Measurements from ENCODE around the gene LITAFD.
"Not testable (repeated sequence)": the region's sequence is repeated elsewhere in the genome, so short reads cannot be mapped to it uniquely, and the experiment has no call there.

The LITAFD gene

DNA sequence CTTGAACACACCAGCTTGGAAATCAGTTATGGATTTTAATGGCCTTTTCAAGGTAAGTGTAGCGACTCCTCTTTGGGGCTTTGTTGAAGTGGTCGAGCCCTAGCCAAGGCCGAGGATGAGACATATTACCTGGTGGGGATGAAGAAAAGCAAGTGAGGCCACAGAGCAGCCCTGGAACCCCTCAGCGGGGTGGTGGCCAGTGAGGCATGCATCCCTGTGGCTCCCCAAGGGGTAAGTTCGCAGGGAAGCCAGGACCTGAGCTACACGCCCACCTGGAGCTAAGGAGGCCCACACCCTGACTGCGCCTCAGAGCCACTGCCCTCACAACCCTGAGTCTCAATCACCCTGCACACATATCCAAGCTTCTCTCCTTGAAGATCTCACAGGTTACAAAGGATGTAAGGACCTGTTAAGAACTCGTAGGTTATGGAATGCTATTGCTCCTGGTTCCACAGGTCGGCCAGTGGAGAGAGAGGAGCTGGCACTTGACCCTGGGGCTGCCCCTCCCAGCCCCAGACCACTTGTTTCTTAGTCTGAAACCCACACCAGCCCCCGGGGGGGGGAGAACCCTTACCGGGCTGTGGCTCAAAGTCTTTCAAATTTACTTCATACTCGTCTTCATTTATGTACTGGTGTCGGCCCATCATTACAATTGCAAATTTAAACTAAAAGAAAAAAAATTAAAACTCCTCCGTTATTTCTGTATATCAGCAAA, 12.0 kb downstream of the LITAFD start:
- DNase-seq (ENCODE audit: low read depth, low spot score) = no peak

DNA sequence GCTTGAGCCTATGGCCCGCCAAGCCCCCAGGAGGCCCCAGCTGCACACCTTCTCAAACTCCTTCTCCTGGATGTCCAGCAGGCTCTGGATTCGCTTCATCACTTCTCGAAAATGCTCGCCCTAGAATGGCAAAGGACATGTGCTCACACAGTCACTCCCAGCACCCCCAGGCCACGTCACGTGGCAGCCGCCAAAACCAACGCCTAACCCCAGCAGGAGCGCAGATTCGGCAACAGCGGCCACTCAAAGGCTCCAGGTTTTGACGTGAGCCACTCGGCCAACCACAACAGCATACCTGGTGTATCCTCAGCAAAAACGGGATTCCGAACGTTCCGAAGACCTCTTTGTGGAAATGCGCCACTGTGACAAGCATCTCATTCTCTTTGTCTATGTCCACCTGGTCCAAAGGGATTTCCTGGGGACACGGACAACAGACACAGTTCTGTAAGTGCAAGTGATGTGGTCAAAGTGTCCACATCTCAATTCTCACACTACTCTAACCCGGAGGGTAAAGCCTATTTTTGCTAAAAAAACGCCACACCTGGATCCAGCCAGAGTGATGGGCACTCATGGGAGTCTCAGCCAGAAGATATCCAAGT, 12.7 kb downstream of the LITAFD start:
- DNase-seq (ENCODE audit: low read depth, low spot score) = no peak

DNA sequence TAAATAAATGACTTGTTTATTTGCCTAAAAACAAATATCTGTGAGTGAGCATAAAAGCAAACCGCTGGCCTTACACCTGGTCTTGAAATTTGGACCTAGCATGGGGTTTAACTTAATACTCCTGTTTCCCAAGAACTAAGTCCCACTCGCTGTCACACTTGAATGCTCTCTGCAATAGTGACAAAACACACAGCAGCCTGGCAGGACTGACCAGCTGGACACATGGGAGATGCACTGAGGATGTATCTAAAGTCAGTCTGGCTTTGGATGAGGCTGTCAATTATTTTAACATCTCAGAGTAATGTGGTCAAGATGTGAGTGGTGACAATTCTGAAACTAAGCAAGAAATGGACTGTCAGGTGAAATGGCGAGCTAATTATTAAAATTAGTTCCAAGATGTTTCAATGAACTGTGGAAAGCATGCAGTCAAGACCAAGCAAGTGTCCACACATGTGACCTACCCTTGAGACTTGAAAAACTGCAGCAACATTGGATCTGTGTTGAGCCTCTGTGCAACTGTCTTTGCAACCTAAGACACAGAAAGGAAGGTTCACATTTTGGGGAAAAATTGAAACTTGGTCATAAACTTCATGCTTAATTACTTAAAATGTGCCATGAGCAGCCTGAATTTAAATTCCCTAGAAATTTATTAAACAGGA, 16.6 kb downstream of the LITAFD start:
- no peak for DNase-seq (ENCODE audit: low read depth, low spot score)

DNA sequence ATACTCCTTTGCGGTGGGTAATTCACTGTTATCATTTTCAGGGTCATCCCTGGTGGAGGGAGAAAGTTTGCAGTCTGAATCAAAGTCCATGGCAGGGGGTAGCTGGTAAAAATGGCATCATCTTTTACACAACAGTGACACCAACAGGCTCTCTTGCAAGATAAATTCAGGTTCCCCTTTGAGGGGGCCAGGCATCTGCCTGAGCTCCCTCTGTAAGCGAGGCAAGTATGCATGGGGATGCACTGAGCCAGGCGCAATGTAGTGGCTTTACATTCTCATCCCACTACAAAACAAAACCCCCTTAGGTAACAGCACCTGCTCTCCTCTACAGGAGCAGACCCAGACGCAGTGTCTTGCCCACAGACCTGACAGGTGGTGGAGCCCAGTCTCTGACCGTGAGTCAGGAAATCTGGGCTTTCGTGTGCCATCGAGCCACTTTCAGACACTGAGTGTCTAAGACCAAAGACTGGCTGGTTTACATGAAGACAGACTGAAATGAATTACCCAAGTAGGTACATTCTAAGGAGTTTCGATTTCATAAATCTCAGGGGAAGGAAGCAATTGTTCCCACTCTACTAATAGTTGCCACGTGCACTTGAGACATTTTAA, 17.7 kb downstream of the LITAFD start:
- DNase-seq (ENCODE audit: low read depth, low spot score) = no peak

DNA sequence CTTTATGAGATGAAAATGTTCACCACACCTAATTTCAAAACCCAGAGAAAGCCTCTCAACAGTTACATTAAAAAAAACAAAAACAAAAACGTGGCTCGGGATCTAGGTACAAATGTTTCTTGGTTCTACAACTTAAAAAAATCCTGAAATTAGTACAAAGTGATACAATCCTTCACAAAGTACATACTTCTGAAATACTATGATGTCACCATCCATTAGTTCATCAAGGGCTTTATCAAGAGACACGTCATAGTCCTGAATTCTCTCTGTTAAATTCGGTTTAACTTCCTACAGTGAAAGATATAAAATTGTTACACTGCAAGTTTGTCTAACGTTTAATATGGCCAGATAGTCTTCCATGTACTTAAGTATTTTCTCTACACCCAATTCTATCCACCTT, 18.2 kb downstream of the LITAFD start:
- DNase-seq (ENCODE audit: low read depth, low spot score) = no peak

DNA sequence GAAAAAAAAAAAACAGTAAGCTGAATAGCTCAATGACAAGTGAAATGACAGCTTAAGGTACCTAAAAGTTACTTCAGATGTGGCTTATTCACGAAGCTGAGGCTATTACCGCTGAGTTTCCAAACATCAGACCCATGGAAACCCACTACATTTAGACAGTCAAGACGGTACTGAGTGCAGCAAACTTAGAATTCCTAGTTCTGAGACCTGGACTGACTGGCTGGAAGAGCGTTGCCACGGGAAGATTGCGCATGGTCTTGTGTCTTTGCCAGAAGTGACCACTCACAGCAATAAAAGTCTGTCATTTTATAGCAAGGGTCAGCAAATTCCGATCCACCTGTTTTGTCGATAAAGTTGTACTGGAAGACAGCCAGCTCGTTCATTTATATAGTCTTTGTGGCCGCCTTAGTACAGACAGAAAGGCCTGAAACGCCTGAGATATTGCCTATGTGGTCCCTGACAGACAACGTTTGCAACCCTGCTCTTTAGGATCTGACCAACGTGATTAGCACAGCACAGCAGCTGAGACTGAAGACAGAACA, 19.2 kb downstream of the LITAFD start:
- no peak for DNase-seq (ENCODE audit: low read depth, low spot score)

DNA sequence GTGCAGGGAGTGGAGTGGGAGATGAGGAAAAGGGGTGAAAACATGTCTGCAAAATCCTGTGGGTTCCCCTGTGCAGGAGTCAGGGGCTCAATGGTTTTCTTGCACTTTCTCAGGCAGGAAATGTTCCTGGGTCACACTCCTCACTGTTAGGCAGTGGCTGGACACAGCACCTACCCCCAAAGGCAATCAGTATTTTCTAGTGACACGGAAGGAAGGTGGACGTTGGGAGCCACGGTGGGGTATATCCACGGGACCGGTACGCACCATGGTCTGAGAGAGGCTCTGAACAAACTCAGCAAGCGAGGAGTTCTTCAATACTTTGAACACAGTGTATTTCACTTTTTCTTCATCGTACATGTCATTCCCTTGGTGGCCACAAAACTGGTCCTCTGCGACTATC, 20.9 kb downstream of the LITAFD start:
- no peak for DNase-seq (ENCODE audit: low read depth, low spot score)

DNA sequence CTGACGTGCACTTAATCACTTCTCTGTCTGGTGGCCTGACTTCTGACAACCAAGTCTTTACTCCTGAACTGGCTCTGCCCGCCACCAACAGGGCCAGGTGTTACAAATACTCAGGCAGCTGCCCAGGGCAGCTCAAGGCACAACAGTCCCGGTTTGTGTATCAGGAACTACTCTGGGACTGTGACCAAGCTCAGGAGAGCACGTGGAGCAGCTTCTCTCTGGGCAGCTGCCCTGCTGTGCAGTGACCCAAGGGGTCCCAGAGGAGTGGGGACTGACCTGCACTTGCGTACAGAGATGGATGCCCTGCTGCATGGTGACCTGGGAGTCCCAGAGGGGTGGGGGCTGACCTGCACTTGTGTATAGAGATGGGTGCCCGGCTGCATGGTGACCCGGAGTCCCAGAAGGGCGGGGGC, 21.9 kb downstream of the LITAFD start:
- DNase-seq (ENCODE audit: low read depth, low spot score) = no peak

DNA sequence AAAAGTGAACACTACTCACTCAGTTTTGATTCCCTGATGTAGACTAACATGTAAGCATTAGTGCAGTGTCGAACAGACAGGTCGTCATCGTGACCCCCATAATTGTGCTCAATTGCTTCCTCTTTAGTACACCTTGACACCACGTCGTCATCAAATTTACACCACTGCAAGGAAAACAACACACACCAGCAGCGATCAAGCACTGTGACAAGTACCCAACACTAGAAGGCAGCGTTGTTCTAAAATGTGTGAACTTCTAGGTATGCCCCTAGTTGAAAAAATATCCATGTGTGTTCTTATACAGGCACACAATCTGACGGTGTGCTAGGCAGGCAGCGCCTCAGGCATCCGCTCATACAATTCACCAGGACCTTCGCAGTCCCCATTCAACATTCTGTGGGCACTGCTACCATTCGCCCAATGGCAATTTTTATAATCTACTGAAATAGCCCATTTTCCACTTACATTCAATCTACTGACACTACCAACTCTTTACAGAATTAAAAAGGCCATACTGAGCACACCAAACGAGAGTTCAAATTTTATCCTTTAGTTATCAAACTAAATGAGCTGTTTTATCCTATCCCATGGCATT, 23.1 kb downstream of the LITAFD start:
- no peak for DNase-seq (ENCODE audit: low read depth, low spot score)

DNA sequence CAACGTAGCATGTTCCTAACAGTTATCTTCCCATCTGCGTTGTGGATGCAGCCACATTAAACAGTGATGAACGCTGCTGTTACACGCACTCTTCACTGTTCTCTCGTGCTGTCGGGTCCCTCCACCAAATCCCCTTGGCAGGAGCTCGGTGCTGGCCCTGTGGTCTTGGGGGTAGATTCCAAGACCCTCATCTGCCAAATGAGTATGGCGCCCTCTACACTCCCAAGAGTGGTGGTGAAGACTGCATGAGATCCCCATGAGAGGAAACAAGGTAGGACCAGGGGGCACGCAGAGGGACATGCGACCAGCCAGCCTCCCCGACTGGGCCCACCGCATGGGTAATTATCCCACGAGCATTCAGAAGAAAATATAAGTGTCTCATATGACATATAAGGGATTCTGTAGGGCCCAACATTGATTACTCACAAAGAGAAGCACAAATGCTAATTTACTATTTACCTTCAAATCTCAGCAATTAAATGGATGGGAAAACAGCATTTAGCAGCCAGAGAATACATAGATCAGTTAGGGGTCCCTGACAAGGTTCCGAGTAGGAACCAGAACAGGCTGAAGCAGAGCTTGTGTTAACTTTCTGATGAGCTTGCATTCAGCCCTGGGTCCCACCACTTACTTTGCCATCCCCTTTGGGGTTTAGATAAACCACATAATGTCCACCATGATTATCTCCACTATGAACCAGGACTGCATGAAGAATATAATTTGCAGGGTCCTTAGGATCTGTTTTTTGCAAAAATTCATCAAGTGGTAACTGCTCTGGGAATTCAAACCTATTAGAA, 23.8 kb downstream of the LITAFD start:
- DNase-seq (ENCODE audit: low read depth, low spot score) = no peak

DNA sequence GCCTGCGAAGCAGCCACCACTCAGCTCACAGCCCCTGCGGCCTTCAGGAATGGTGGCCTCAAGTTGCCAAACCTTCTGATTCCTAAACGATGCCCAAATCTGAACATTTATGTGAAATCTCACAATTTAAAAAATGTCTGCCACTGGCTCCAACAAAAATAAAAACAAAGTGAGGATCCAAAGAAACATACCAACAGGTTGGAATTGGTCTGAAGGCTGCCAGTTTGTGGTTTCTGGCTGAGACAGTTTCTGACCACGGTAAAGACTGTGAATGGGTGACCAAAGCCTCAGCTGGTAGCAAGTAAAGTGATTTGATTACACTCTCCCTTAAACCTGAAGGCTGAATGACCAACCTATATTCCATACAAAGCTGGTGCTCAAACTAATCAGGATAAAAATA, 24.9 kb downstream of the LITAFD start:
- no peak for DNase-seq (ENCODE audit: low read depth, low spot score)

DNA sequence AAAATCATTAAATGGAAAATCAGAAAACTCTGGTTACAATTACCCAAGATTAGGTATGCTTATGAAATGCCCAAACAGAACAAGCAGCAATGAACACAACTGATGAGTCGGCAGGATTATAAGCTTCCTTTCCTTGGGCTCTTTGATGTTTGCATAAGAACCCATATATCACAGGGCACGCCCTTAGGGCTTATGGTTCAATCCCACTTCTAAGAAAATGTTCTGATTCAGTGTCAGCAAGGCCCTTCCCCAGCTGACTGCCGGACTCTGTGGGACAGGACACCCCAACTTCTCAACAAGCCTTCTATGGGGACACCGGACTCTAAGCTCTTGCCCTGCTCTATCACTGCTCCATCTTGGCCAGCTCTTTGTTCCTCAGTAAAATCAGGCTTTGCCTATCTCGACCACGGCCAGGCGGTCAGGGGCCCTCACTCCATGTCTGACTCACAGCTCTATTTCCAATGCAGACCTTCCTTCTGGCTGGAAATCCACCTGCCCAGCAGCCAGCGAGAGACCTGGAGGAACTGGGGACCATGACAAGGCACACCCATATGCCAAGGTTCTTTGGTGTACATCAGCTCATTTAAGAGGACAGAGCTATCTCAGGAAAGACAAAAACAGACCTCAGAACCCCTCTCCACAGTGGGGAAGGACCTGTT, 26.8 kb downstream of the LITAFD start:
- no peak for DNase-seq (ENCODE audit: low read depth, low spot score)

DNA sequence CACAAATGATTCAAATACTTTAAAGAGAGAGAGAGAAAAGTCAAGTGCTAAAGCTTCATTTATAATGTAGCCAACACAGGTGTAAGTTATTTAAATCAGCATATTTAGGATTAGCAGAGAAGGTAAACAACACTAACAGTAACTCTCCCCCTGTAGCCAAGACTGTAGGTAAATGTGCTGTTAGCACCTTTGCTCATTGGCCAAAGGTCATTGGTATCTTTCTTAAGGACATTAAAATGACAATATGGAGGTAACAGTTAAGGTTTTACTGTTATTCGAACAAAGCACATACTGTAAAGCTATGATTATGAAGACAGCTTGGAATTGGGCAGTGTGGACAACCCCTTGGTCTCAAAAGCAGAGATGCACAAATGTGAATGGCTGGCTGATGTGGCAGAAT, 28.7 kb downstream of the LITAFD start:
- DNase-seq (ENCODE audit: low read depth, low spot score) = no peak

DNA sequence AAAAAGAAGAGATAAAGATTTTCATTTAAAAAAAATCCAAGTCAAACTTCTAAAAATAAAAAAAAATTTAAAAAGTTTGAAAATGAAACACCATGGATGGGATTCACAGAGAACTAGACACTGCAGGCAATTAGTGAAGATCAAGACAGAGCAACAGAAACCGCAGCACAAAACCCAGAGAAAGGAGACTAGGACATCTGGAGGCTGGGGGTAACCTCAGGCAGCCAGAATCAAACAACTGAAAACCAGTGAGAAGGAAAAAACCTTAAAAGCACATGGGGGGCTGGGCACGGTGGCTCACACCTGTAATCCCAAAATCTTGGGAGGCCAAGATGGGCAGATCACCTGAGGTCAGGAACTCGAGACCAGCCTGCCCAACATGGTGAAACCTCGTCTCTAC, 30.6 kb downstream of the LITAFD start:
- DNase-seq (ENCODE audit: low read depth, low spot score) = no peak

DNA sequence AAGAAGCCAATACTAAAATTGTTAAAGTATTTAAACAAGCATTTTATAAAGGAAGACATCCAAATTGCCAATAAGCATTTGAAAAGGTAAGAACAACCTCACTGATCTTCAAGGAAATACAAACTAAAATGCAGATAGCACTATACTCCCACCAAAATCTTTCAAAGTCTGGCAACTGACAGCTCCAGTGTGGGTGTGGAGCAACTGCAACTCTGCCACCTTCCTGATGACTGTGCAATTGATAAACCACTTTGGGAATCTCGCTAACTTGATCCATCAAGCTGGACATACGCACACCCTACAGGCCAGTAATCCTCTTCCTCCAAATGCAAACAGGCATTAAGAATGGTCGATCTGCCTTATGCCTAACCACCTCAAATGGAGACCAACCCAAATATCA, 31.9 kb downstream of the LITAFD start:
- DNase-seq (ENCODE audit: low read depth, low spot score) = no peak

DNA sequence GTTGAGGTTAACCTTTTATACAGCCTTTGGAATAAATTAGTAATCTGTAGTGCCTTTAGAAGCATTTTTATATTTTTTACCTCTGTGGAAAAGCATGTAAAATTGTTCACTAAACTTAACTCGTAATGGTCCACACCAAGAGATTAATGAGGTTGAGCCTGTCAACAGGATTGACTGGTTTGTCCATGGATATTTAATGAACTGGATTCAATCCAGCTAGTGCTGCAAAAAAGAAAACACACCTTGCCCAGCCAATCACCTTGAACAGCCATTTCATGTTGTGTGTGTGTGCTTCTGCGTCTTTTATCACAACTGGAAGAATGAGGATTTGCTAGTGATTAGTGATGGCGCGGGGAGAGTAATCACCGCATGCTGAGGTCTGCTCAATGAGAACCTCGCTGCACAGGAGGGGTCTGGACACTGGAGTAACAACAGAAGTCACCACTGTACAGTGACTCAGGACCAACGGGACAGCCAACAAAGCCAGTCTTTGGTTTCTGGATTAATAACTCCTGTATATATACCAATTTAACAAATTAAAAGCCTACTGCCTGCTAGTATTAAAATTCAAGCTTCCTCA, 33.7 kb downstream of the LITAFD start:
- no peak for DNase-seq (ENCODE audit: low read depth, low spot score)

DNA sequence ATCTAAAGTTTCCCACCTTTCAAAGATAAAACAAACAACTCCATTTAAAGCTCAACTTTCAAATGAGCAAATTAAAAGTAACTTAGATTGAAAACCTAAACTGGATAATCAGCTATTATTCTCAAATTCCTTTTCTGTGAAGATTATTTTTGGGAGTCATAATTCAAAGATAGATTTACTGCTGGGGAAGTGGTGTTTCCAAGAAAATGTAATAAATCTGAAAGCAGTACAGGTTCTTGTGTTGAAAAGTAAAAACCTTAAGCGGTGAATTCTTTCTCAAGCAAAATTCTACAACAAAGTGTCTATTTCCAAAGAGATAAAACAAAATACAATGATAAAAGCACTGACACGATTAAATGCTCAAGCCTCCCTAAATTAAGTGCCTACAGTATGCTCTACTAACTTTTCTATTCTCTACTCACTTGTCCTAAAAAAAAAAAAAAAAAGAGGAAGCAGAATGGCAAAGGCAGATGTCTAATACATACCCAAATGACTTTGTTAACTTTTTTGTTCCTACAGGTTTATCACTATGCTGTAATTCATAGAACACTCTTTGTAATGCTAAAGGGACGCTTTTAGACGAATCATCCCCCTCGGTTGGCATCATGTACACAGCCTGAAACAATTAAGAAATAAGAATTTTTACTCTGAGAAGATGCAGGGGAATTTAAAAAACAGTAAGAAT, 34.5 kb downstream of the LITAFD start:
- no peak for DNase-seq (ENCODE audit: low read depth, low spot score)

DNA sequence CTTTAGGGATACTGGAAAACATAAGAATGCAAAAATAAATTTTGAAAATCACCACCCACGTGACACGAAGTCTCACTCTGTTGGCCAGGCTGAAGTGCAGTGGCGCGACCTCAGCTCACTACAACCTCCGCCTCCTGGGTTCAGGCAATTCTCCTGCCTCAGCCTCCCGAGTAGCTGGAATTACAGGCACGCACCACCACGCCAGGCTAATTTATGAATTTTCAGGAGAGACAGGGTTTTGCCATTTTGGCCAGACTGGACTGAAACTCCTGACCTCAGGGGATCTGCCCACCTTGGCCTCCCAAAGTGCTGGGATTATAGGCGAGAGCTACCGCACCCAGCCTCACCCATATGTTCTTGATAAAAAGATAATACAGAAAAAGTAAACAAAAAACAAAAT, 35.2 kb downstream of the LITAFD start:
- DNase-seq (ENCODE audit: low read depth, low spot score) = not testable (repeated sequence)

DNA sequence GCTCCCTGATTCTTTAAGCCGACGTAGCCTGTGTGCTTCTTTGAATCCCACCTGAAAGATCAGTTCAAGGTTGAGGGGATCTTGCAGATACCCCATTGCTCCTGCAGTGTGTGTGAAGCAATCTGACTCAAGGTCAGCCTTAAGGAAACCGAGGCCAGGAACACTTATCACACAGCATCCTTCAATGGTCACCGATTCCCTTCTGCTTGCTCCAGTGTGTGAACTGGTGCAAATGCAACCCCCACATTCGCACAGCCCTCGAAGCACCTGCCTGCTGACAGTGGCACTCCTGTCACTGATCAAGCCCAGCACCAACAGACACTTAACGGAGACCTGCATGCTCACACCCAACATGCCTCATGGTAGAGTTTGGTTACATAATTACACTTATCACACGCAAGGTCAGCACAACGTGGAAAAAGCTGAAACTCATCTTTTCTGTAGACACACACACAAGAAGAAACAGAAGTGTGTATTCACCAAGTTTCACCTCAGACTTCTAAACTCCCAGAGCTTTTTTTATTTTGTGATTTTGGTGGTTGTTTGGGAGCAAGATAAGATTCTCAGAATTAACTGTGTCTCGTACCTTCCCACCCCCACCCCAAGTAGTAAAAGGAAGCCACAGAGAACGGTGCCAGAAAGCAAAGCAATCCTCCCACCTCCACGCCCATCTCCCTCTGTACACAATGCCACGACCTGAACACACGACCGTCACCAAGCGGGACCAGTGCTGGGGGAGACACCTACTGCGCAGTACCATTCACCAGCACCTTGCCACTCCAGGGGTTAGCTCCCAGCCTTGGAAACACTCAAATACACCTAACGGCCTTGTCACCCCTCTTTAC, 37.2 kb downstream of the LITAFD start:
- DNase-seq (ENCODE audit: low read depth, low spot score) = no peak
